Activated T-helper 9 cell treated with anti-CD3 and anti-CD28 coated beads, Interleukin-2, amount 50 U/mL, for 16 hours (primary cell): ENCODE measurements around the gene CT45A6.
"Not testable (repeated sequence)": the region's sequence is repeated elsewhere in the genome, so short reads cannot be mapped to it uniquely, and the experiment has no call there.

ENCODE experiments used
- DNase-seq: peaks from one replicate; pipeline ENCODE4 v3.0.0-alpha.2; 2020; ENCODE audit warnings: low read depth

Gene CT45A6, protein sequence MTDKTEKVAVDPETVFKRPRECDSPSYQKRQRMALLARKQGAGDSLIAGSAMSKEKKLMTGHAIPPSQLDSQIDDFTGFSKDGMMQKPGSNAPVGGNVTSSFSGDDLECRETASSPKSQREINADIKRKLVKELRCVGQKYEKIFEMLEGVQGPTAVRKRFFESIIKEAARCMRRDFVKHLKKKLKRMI

DNA sequence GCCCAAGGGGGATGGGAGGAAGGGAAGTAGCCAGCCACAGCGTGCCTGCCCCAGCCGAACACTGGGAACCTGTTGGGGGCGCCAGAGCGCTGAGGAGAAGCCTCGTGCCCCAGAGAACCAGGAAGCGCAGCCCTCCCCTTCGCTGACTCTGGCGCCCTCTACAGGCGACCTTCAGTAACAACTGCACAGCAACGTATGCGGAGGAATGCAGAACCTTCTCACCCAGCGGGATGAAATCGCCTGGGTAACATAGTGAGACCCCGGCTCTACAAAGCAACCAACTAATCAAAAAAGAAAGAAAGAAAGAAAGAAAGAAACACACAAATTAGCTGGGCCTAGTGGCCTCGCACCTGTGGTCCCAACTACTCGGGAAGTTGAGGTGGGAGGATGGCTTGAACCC lies at the start of gene CT45A6:
TSS of gene CT45A6 (minus strand) at position 101 of the 400 bp plus-strand sequence. CDS start 3,794 bp downstream, outside the sequence.
- DNase-seq, result not testable (repeated sequence)

DNA sequence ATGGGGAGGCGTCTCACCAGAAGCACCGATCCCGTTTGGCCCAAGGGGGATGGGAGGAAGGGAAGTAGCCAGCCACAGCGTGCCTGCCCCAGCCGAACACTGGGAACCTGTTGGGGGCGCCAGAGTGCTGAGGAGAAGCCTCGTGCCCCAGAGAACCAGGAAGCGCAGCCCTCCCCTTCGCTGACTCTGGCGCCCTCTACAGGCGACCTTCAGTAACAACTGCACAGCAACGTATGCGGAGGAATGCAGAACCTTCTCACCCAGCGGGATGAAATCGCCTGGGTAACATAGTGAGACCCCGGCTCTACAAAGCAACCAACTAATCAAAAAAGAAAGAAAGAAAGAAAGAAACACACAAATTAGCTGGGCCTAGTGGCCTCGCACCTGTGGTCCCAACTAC lies 34.6 kb upstream of the CT45A6 start, which contains the start of gene CT45A7:
TSS of gene CT45A7 (minus strand) at position 101 of the 400 bp plus-strand sequence. CDS start 3,747 bp downstream, outside the sequence.
- not testable (repeated sequence) for DNase-seq

DNA sequence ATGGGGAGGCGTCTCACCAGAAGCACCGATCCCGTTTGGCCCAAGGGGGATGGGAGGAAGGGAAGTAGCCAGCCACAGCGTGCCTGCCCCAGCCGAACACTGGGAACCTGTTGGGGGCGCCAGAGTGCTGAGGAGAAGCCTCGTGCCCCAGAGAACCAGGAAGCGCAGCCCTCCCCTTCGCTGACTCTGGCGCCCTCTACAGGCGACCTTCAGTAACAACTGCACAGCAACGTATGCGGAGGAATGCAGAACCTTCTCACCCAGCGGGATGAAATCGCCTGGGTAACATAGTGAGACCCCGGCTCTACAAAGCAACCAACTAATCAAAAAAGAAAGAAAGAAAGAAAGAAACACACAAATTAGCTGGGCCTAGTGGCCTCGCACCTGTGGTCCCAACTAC lies 17.3 kb upstream of the CT45A6 start, which contains the start of gene CT45A2:
TSS of gene CT45A2 (minus strand) at position 101 of the 400 bp plus-strand sequence. CDS start 3,747 bp downstream, outside the sequence.
- not testable (repeated sequence) for DNase-seq

DNA sequence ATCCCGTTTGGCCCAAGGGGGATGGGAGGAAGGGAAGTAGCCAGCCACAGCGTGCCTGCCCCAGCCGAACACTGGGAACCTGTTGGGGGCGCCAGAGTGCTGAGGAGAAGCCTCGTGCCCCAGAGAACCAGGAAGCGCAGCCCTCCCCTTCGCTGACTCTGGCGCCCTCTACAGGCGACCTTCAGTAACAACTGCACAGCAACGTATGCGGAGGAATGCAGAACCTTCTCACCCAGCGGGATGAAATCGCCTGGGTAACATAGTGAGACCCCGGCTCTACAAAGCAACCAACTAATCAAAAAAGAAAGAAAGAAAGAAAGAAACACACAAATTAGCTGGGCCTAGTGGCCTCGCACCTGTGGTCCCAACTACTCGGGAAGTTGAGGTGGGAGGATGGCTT lies 17.2 kb downstream of the CT45A6 start, which contains the start of gene CT45A5:
TSS of gene CT45A5 (minus strand) at position 101 of the 400 bp plus-strand sequence. CDS start 3,774 bp downstream, outside the sequence.
- not testable (repeated sequence) for DNase-seq

DNA sequence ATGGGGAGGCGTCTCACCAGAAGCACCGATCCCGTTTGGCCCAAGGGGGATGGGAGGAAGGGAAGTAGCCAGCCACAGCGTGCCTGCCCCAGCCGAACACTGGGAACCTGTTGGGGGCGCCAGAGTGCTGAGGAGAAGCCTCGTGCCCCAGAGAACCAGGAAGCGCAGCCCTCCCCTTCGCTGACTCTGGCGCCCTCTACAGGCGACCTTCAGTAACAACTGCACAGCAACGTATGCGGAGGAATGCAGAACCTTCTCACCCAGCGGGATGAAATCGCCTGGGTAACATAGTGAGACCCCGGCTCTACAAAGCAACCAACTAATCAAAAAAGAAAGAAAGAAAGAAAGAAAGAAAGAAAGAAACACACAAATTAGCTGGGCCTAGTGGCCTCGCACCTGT lies 34.5 kb downstream of the CT45A6 start, which contains the start of gene CT45A3:
TSS of gene CT45A3 (minus strand) at position 101 of the 400 bp plus-strand sequence. CDS start 3,747 bp downstream, outside the sequence.
- not testable (repeated sequence) for DNase-seq

DNA sequence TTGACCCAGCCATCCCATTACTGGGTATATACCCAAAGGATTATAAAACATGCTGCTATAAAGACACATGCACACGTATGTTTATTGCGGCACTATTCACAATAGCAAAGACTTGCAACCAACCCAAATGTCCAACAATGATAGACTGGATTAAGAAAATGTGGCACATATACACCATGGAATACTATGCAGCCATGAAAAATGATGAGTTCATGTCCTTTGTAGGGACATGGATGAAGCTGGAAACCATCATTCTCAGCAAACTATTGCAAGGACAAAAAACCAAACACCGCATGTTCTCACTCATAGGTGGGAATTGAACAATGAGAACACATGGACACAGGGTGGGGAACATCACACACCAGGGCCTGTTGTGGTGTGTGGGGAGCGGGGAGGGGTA lies 57.8 kb downstream of the CT45A6 start:
- not testable (repeated sequence) for DNase-seq
